Measurements from ENCODE around the gene ATP8B4.

Gene ATP8B4

GRCh38 chr15:49815950-49816349, 303.1 kb downstream of the ATP8B4 start:
- Histone ChIP-seq H3K4me2 (peak overlapping the region; percentile 34), H3K9ac (no peak overlapping the region)

DNA sequence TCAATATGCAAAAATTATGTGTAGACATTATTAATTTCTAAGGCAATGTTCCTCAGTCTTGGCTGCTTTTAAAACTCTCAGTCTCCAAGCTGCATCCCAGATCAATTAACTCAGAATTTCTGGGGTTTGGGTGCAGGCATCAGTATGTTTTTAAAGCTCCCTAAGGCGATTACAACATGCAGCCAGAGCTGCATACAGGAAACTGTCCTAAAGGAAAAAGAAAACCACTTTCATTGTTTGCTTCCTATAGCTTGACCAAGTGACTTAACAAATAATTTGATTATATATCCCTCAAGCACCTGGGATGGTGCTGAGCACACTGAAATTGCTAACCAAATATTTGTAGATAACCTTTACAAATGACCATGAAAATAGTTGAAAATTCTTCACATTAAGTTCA, 303.5 kb downstream of the ATP8B4 start:
- Histone ChIP-seq H3K4me2 (peak overlapping the region; percentile 34), H3K27ac (no peak overlapping the region), H3K36me3 (ENCODE audit: insufficient read depth) (no peaks in the 10 kb centered on the region), H3K9ac (no peak overlapping the region), H2AFZ (ENCODE audit: low read depth) (peak overlapping the region; percentile 25; the same call in 1 of the 2 replicates), H3K4me3 (IDR thresholded peaks at IDR 0.05; ENCODE audit: insufficient read depth, low read depth, low read length) (no peak overlapping the region), H3K27me3 (ENCODE audit: insufficient read depth, low read depth) (no peaks in the 10 kb centered on the region), H3K79me2 (ENCODE audit: insufficient read depth, low read depth) (no peaks in the 10 kb centered on the region), H3K4me1 (ENCODE audit: low read depth, poor library complexity, severe bottlenecking) (peaks cover 17% of the 10 kb centered on the region), H4K20me1 (ENCODE audit: insufficient read depth) (no peaks in the 10 kb centered on the region)
- no peak for TF ChIP-seq CTCF (conservative IDR thresholded peaks at IDR 0.05; ENCODE audit: low read depth, low read length)

More at GRCh38 chr15:49815950-49816349, 303.1 kb downstream of the ATP8B4 start:
- peaks cover 17% of the 10 kb centered on the region for H3K4me1 ChIP-seq (ENCODE audit: low read depth, poor library complexity, severe bottlenecking)
- peak overlapping the region; percentile 25; the same call in 1 of the 2 replicates for H2AFZ ChIP-seq (ENCODE audit: low read depth)
- no peak for TF ChIP-seq CTCF (conservative IDR thresholded peaks at IDR 0.05; ENCODE audit: low read depth, low read length)
- no peaks in the 10 kb centered on the region for H3K27me3 ChIP-seq (ENCODE audit: insufficient read depth, low read depth)
- no peaks in the 10 kb centered on the region for H3K36me3 ChIP-seq (ENCODE audit: insufficient read depth)
- H4K20me1 ChIP-seq (ENCODE audit: insufficient read depth), result no peaks in the 10 kb centered on the region
- no peak overlapping the region for H3K27ac ChIP-seq
- no peak overlapping the region for H3K4me3 ChIP-seq (IDR thresholded peaks at IDR 0.05; ENCODE audit: insufficient read depth, low read depth, low read length)
- no peaks in the 10 kb centered on the region for H3K79me2 ChIP-seq (ENCODE audit: insufficient read depth, low read depth)

DNA sequence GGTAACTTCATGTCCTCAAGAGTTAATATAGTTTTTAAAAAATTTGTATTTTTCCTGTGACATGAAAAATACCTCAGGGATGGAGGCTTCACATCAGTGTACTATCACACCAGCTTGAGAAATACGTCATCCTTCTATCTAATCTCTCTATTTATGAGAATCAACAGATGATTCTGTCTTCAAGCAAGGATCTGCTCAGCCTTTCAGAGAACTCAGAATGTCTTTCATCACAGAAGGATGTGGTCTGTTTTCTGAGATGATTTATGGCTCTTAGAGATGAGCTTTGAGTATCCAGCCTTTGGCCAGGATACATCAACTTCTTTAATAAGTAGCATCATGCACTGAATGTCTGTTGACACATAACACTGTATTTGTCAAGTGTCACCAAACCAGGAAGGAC, 304.3 kb downstream of the ATP8B4 start:
- peaks cover 17% of the 10 kb centered on the region for H3K4me1 ChIP-seq (ENCODE audit: low read depth, poor library complexity, severe bottlenecking)
- no peaks in the 10 kb centered on the region for H3K79me2 ChIP-seq (ENCODE audit: insufficient read depth, low read depth)
- H4K20me1 ChIP-seq (ENCODE audit: insufficient read depth), result no peaks in the 10 kb centered on the region
- H3K36me3 ChIP-seq (ENCODE audit: insufficient read depth), result no peaks in the 10 kb centered on the region
- peak overlapping the region; percentile 34; the same call in 1 of the 2 replicates for H3K4me2 ChIP-seq
- H3K27ac ChIP-seq, result no peak overlapping the region
- H3K4me3 ChIP-seq (IDR thresholded peaks at IDR 0.05; ENCODE audit: insufficient read depth, low read depth, low read length), result no peak overlapping the region
- no peak overlapping the region for H3K9ac ChIP-seq
- H3K27me3 ChIP-seq (ENCODE audit: insufficient read depth, low read depth), result no peaks in the 10 kb centered on the region
- H2AFZ ChIP-seq (ENCODE audit: low read depth), result no peak overlapping the region
- TF ChIP-seq CTCF (conservative IDR thresholded peaks at IDR 0.05; ENCODE audit: low read depth, low read length), result no peak

DNA sequence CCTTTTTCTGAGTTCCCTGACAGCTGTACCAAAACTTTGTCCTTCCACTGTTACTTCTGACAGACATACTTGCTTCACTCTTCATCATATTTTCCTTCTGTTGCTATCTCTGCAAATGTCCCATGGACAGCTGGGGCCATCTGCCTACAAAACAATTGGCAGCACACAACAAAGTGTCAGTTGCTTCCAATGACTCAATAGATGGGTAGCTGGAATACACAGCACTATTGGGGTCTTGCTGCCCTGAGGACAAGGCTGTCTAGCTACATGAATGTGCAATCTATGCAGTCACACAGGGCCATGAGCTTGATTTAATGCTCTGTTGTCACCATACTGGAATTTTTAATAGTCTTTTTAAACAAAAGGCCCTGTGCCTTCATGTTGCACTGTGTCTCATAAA, 305.4 kb downstream of the ATP8B4 start:
- no peak for TF ChIP-seq CTCF (conservative IDR thresholded peaks at IDR 0.05; ENCODE audit: low read depth, low read length)
- H3K79me2 ChIP-seq (ENCODE audit: insufficient read depth, low read depth), result no peaks in the 10 kb centered on the region
- no peaks in the 10 kb centered on the region for H4K20me1 ChIP-seq (ENCODE audit: insufficient read depth)
- H3K36me3 ChIP-seq (ENCODE audit: insufficient read depth), result no peaks in the 10 kb centered on the region
- H3K9ac ChIP-seq, result no peak overlapping the region
- H3K4me2 ChIP-seq, result no peak overlapping the region
- H3K27ac ChIP-seq, result no peak overlapping the region
- H3K4me3 ChIP-seq (IDR thresholded peaks at IDR 0.05; ENCODE audit: insufficient read depth, low read depth, low read length), result no peak overlapping the region
- peaks cover 17% of the 10 kb centered on the region for H3K4me1 ChIP-seq (ENCODE audit: low read depth, poor library complexity, severe bottlenecking)
- H3K27me3 ChIP-seq (ENCODE audit: insufficient read depth, low read depth), result no peaks in the 10 kb centered on the region
- H2AFZ ChIP-seq (ENCODE audit: low read depth), result no peak overlapping the region

Data from KMS-11 (cell line).